IPS DF 19.7 (cell line): ENCODE results near the gene EEF2.
"Not testable (repeated sequence)": the region's sequence is repeated elsewhere in the genome, so short reads cannot be mapped to it uniquely, and the experiment has no call there.

ENCODE experiments used
- DNase-seq: peaks from one replicate; pipeline ENCODE4 v3.0.0-alpha.2; 2013; ENCODE audit warnings: low read depth, low spot score

The EEF2 gene

DNA sequence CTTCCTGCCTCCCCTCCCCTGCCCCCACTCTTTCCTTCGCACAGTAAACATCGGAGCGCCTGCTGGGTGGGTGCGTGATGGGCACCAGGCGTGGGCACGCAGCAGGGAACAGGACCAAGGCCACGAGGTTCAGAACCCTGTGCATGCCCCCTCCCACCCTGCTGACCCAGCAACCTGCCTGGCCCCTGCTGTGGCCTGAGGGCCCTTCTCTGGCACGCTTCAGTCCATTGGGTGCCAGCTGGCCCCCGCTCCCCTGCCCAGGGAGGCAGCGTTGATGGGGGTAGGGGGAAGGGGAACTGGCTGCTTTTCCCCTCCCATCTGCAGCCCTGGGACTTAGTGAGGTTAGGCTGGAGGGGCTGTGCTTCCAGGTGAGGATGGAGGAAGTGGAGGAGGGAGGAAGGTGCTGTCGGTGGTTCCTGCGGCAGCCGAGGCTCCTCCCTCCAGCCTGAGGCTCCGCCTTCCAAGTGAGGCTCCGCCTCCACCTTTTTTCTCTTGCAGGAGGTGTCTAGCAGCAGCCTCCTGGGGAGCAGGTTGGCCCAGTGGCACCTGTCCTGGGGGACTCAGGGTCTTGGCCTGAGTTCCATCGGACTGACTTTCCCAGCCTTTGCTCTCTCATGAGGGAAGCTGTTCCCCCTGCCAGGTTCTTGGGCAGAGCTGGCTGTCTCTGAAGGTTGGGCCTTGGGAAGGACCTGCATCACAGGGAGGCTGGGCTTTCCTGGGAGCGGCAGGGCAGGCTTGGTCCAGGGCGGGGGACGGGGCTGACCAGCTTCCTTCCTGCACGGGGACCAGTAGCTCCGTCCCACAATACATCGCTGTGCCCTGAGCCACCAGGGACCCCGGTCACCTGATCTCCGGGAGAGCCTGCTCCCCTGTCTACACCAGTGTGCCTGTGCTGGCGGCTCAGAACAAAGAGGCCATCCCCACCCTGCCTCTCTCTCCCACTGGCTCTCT lies 29.6 kb upstream of the EEF2 start:
- no peak for DNase-seq

DNA sequence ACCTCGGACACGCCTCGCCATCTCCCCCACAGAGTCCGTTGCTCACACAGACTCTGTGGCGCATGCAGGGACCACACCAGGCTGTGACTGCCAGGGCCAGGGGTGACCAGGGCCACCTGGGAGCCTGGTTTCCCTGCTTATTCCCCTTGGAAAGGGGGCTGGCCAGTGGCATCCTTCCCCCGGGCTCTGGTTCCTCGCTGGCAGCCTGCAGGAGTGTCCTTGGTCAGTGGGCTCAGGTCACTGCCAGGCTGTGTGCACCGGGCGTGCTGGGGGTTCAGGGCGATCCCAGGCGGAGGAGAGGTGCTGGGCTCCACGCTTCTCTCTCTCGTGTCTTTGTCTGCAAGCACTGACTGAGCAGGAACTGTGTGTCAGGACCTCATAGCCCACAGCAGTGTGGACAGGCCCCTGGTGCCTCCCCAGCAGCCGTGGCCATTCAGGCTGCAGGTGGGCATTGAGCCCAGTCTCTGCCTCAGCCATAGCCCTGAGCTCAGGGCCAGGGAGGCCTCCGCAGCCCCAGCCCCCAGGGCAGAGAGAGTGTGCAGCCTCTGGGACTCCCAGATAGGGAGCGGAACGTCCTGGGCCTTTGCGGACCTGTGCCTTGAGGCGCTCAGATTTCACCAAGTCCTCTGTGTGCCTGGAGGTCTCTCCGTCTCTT lies 28.8 kb upstream of the EEF2 start:
- DNase-seq = no peak

- no peak for DNase-seq
Observed at GRCh38 chr19:4012975-4013634, 27.8 kb upstream of the EEF2 start.

DNA sequence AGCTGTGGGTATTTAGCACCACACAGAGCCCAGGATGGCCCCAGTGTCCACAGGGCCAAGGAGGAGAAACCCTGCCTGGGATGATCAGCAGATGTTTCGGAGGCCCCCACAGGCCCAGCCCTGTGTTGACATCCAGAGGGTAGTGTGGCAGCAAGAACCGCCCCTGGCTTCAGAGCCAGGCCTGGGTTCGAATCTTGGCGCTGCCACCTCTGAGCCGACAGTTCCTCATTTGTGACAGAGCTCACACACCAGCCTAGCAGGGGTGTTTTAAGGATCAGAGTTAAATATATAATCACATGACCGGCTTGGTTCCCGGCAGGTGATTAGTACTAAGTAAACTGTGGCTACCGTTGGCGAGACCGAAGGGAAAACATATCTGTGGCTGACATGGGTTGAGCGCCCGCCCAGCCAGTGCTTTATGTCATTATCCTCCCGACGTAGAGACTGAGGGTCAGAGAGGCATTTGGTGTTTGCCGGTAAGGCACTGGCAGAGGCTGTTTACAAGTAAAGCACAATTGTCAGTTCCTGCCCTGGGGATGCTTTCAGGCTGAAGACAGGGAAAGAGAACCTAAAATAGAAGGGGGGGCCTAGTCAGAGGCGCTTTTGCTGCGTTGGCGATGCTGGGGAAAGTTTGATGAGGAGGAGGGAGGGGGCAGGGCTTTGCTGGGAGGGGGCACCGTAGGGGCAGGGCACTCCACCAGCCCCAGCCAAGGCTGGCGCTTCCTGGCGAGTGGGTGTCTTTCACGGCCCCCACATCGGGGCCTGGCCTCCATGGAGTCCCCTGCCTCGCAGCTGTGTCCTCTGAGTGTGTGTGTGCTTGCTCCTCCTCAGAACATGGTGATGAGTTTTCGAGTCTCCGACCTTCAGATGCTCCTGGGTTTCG lies 27.1 kb upstream of the EEF2 start:
- DNase-seq = no peak

DNA sequence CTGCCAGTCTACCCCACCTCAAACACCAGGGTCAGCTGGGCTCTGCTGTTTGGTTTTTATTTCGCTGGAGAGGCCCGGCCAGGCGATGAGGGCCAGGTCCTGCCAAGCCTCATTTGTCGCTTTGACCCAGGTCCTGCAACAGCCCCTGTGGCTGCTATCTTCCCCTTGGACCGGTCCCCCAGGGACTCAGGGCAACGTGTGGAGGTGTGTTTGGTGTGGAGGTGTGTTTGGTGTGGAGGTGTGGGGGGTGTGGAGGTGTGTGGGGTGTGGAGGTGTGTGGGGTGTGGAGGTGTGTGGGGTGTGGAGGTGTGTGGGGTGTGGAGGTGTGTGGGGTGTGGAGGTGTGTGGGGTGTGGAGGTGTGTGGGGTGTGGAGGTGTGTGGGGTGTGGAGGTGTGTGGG lies 26.2 kb upstream of the EEF2 start:
- not testable (repeated sequence) for DNase-seq

DNA sequence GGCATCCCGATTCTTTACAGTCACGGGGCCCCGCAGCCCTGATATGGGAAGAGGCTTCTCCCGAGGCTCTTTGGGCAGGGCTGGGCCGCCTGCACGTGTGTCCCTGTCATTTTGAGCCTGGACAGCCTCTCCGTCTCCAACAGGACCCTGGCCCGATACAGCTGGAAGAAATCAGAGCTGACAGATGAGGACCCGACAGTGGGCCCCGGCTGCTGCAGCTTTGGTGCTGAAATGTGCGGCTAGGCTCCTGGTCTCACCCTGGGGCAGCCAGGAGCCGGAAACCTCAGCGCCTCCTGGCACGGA lies 25.5 kb upstream of the EEF2 start:
- DNase-seq = no peak

- DNase-seq = no peak
Observed at GRCh38 chr19:4009990-4010807, 24.9 kb upstream of the EEF2 start.

DNA sequence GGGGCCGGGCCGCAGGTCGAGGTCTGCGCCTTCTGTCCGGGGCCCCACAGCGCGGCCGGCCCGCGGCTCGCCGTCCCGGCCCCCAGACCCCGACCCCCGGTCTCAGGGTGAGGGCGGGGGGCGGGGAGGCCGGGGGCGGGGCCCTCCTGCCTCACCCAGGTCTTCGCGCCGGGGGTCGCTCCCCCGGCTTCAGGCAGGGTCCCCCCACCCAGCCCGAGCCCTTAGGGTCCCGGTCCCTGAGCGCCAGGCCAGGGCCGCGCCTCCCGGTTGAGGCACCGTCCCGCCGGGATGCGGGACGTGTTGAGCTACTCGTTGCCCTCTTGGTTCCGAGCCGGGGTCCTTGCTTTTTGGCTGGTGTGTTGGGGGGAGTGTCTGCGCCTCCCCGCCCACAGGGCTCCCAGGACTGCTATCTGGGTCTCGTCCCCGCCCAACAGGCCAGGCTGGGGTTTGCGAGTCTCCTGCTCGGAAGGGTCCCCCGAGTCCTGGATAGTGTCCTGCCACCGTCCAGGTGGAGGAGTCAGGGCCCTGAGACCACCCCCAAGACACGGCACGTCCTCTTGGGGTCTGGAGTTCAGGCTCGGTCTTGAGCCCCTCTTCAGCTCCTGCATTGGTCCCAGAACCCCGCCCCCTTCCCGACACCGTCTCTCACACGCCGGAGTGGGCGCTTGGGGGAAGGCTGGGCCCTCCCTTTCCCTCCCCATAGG lies 22.7 kb upstream of the EEF2 start:
- DNase-seq = no peak

DNA sequence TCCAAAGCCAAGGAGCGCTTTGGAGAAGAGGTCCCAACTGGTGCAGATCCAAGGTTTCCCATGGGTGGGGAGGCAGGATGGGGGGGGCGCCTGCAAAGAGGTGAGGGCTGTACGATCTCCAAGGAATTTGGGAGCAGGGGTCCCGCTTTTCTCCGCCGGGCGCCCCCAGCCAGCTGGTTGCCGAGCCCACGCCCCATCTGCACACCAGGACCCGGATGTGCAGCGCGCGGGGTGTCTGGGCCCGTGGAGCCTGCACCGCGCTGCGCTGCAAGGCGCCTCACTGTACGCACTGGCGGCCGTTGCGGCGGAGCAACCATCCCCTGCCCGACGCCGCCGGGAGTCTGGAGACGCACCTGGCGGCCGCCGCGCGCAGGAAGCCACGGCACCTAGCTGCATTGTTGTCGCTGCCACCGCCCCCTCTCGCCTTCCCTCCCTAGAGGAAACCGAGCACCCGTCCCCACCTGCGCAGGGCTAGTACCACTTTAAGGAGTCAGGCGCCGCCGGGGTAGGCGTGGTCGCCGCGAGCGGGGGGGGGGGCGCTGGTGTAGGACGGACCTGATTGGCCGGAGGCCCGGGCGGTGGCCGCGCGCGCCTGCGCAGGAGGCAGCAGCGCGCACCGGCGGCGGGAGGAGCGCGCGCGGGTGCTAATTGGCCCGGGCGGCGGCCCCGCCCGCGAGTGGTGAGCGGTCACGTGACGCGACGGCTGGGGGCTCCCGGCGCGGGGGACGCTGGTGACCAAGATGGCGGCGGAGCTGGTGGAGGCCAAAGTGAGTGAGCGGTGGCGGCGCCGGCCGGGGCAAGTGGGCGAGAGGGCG lies 22.0 kb upstream of the EEF2 start, which contains the start of gene PIAS4:
Gene PIAS4 (plus strand): TSS at position 716 of the 815 bp plus-strand sequence. CDS start 25 bp downstream, at position 741.
- peak; percentile 68 for DNase-seq

GRCh38 chr19:4005436-4005835 lies 20.2 kb upstream of the EEF2 start:
- not testable (repeated sequence) for DNase-seq

DNA sequence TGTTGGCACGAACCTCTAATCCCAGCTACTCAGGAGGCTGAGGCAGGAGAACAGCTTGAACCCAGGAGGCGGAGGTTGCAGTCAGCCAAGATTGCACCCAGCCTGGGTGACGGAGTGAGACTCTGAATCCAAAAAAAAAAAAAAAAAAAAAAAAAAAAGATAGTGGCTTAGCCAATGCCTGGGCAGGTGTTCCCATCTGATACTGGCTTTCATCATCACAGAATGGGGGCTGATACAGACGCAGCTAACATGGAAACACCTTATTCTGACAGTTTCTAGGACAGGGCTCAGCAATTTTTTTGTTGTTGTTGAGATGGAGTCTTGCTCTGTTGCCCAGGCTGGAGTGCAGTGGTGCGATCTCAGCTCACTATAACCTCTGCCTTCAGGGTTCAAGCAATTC lies 15.5 kb upstream of the EEF2 start:
- DNase-seq = not testable (repeated sequence)

- DNase-seq = not testable (repeated sequence)
Observed at GRCh38 chr19:3998667-3999412, 13.6 kb upstream of the EEF2 start.

DNA sequence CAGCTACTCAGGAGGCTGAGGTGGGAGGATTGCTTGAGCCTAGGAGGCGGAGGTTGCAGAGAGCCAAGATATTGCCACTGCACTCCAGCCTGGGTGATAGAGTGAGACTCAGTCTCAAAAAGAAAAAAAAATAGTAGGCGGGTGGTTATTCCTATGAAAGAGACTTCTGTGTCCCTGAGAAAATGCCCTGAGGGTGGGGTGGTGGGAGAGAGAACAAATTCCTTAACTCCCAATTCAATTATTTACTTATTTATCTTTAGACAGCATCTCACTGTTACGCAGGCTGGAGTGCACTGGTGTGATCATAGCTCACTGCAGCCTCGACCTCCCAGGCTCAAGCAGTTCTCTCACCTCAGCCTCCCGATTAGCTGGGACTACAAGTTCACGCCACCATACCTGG lies 10.3 kb upstream of the EEF2 start:
- DNase-seq = no peak

- DNase-seq = no peak
Observed at GRCh38 chr19:3990815-3991117, 5.5 kb upstream of the EEF2 start.

- DNase-seq = no peak
Observed at GRCh38 chr19:3987619-3988371, 2.5 kb upstream of the EEF2 start.

DNA sequence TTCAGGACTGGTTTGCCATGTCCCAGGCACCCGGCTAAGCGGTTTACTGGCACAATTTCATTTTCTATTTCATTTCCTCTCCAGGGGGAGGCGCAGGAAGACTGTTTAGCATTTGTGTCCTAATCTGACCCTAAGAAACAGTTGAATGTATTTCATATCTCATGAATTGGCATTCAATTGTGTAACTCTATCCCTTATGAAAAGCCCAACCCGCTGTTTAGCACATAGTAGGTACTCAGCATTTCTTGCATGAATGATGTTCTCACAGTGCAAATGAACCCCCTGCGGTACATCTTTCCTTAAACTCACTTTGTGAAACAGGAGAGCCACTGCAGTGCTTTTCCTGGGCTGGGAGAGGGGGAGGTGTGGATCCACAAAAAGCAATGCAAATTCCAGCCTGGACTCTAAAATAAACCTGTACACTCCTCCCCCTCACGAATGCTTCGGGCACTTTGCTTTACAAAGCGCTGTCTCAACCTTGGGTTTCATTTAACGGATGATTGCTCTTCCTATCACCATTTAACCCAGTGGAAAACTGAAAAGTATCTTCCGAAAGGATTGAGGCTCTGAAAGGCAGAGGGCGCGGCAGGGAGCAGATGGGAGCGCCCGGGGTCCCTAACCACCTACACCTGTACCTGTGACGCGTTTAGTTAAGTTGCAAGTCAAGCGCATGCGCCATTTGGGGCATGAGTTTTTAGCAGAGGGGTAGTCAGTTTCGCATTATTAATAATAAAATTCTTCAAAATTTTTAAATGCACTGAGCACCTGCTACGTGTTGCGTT lies 1.2 kb upstream of the EEF2 start:
- no peak for DNase-seq

- no peak for DNase-seq
Observed at GRCh38 chr19:3985643-3986259, 488 bp upstream of the EEF2 start.
